HG03521 (cell line): Measurements from ENCODE around the gene TDRD12.
A peak's percentile ranks its signal among the peaks of the same experiment; 100 is the strongest.

ENCODE experiments used
- ATAC-seq: cut with Tn5 transposase; IDR thresholded peaks from one replicate; pipeline ENCODE4 v1.9.1; 2021; ENCODE audit warnings: mild to moderate bottlenecking, moderate library complexity; ENCODE audit not compliant: unreplicated experiment

Gene TDRD12

GRCh38 chr19:32719611-32720059 is at the start of gene TDRD12:
TSS of gene TDRD12 (plus strand) at chr19:32719767. CDS start at chr19:32720073, 306 bp downstream.
- no peak for ATAC-seq

GRCh38 chr19:32671883-32672593 is 47.5 kb upstream of the TDRD12 start:
- no peak for ATAC-seq

GRCh38 chr19:32672841-32673240 is 46.7 kb upstream of the TDRD12 start:
- ATAC-seq, result no peak

- ATAC-seq, result no peak
Measured at GRCh38 chr19:32673573-32673972, 46.0 kb upstream of the TDRD12 start.

- ATAC-seq, result no peak
Measured at GRCh38 chr19:32674153-32674930, 45.2 kb upstream of the TDRD12 start.

- peak; percentile 95 for ATAC-seq
Measured at GRCh38 chr19:32674931-32675719, 44.4 kb upstream of the TDRD12 start, which contains the start of gene ANKRD27. TSS of gene ANKRD27 (minus strand) at chr19:32675180. CDS start at chr19:32659015, 16,165 bp downstream.

GRCh38 chr19:32675720-32676185 is 43.8 kb upstream of the TDRD12 start, which contains the start of gene RGS9BP:
TSS of gene RGS9BP (plus strand) at chr19:32675848. CDS start at chr19:32676264, 416 bp downstream.
- ATAC-seq, result no peak

- ATAC-seq, result no peak
Measured at GRCh38 chr19:32676186-32676894, 43.2 kb upstream of the TDRD12 start.

GRCh38 chr19:32676895-32677359 is 42.6 kb upstream of the TDRD12 start:
- no peak for ATAC-seq

GRCh38 chr19:32677657-32678056 is 41.9 kb upstream of the TDRD12 start:
- ATAC-seq, result no peak

GRCh38 chr19:32680986-32681385 is 38.6 kb upstream of the TDRD12 start:
- no peak for ATAC-seq

GRCh38 chr19:32682317-32682716 is 37.2 kb upstream of the TDRD12 start:
- no peak for ATAC-seq

- no peak for ATAC-seq
Measured at GRCh38 chr19:32686847-32687475, 32.6 kb upstream of the TDRD12 start.

GRCh38 chr19:32687681-32688080 is 31.9 kb upstream of the TDRD12 start:
- ATAC-seq, result no peak

- no peak for ATAC-seq
Measured at GRCh38 chr19:32688311-32688710, 31.3 kb upstream of the TDRD12 start.

- ATAC-seq, result peak; percentile 75
Measured at GRCh38 chr19:32691291-32691951, 28.1 kb upstream of the TDRD12 start, which contains the start of gene NUDT19. TSS of gene NUDT19 (plus strand) at chr19:32691821. CDS start at chr19:32691961, 140 bp downstream.

- ATAC-seq, result peak; percentile 51
Measured at GRCh38 chr19:32691952-32692726, 27.4 kb upstream of the TDRD12 start.

- no peak for ATAC-seq
Measured at GRCh38 chr19:32692727-32693061, 26.9 kb upstream of the TDRD12 start.
